Stimulated activated CD4-positive, alpha-beta T cell treated with anti-CD3 and anti-CD28 coated beads, Interleukin-1b, Interleukin-23, amount 100 ng/mL, for 24 hours (primary cell): ENCODE measurements around the gene CNKSR3.
A peak's percentile ranks its signal among the peaks of the same experiment; 100 is the strongest.
"Not testable (repeated sequence)": the region's sequence is repeated elsewhere in the genome, so short reads cannot be mapped to it uniquely, and the experiment has no call there.

ENCODE experiments used
- DNase-seq, 4 experiments: peaks; one replicate each; pipeline ENCODE4 v3.0.0-alpha.2; 2020; ENCODE audit warnings: low read depth in 4 of 4, low spot score in 1 of 4

Gene CNKSR3

GRCh38 chr6:154528310-154528915, 17.9 kb upstream of the CNKSR3 start:
- DNase-seq = no peak

- no peak for DNase-seq
Observed at GRCh38 chr6:154526996-154527395, 16.5 kb upstream of the CNKSR3 start.

DNA sequence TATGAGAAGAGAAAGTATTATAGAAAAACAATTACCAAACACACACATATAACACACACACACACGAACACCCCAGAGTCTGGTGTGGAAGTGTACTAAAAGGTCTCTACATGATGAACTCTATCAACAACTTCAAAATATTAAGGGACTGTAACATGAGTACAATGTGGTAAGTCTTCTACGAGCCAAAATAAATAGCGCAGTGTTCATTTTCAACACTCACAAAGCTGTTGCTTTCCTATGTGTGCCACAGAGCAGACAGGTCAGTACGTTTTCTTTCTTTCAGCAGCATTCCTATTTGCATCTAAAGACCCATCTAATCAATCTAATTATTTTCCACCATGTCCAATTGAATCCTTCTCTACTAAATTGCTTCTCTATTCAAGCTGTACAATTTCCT, 12.1 kb upstream of the CNKSR3 start:
- no peak for DNase-seq

GRCh38 chr6:154521412-154521811, 10.9 kb upstream of the CNKSR3 start:
- DNase-seq = no peak

DNA sequence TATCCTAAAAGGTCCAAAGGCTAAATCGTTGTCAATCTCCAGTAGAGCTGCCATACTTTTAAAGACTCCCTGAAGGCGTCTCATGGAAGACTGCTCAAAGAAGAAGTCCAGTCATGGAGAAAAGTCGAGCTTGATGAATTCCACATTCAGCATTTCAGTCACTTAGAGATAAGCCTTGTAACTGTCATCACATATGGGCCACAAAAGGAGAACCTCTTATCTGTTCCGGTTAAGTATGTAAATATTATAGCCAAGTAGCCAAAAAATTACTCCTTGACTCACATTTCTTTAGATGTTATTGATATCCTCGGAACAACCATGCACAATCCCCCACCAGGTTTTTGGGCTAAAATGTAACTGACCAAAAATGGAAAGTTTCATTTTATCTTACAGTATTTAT, 9.8 kb upstream of the CNKSR3 start:
- no peak for DNase-seq

GRCh38 chr6:154518396-154518795, 7.9 kb upstream of the CNKSR3 start:
- DNase-seq = no peak

GRCh38 chr6:154516276-154516675, 5.8 kb upstream of the CNKSR3 start:
- DNase-seq = no peak

GRCh38 chr6:154515826-154516225, 5.3 kb upstream of the CNKSR3 start:
- DNase-seq = no peak

DNA sequence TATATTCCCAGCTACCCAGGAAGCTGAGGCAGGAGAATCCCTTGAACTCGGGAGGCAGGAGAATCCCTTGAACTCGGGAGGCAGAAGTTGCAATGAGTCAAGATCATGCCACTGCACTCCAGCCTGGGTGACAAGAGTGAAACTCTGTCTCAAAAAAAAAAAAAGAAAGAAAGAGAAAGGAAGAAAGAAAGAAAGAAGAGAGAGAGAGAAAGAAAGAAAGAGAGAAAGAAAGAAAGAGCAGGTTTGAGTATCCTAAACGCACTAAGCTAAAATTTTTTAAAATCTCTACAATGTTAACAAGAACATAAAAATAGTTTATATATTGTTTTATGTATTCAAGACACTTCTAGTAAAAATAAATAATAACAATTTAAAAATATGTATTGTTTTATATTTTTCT, 4.6 kb upstream of the CNKSR3 start:
- not testable (repeated sequence) for DNase-seq

- no peak for DNase-seq
Observed at GRCh38 chr6:154514481-154514880, 4.0 kb upstream of the CNKSR3 start.

DNA sequence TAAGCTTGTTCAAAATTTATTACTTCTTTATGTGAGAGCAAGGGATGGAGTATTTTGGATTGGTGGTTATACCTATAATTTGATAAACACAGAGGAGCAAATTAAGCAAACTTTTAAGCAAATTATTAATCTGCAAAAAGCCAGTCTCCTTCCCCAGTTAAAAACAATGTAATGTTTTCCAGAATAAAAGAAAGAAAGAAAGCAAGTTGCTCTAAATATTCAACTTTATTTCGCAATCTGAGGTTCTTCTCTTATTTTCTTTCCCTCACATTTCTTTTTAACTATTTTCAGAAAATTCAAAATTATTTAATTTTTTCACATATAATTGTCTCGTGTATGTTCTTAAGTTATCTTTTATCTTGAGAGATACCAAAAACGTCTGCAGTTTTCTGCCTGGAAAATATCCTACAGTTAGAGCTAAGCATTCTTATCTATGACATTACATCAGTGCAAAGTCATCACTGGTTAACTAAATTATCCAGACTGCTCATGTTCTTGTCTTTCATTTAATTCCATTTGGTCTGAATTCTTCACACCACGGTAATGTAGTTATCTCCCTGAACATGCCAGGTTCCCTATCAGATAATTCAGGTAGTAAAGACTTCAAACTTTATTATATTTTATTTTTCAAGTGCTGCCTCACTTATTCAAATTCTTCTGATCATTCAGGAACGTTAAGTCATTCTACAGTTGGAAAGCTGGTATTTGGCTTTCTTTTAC, 3.3 kb upstream of the CNKSR3 start:
- no peak for DNase-seq

GRCh38 chr6:154512201-154512600, 1.7 kb upstream of the CNKSR3 start:
- no peak for DNase-seq

DNA sequence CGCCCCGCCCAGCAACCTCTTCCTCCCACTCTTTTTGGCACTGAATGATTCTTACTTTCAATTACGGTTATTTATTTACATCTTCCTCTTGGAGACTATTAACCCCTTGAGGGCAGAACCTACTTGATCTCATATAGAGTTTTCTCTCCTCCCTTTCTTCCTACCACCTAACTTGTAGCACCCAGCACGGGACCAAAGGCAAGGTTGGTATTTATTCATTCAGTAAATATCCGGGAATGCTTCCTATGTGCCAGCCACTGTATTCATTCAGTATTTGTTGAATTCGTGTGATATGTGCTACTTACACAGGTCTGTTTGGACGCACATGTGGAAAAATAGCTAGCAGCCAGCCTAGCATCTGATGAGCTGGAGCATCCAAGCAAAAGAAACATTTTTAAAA, 1.3 kb upstream of the CNKSR3 start:
- DNase-seq = no peak

GRCh38 chr6:154509421-154510143, 903 bp downstream of the CNKSR3 start:
- DNase-seq = peak in 1 of 4 experiments; percentile 0

DNA sequence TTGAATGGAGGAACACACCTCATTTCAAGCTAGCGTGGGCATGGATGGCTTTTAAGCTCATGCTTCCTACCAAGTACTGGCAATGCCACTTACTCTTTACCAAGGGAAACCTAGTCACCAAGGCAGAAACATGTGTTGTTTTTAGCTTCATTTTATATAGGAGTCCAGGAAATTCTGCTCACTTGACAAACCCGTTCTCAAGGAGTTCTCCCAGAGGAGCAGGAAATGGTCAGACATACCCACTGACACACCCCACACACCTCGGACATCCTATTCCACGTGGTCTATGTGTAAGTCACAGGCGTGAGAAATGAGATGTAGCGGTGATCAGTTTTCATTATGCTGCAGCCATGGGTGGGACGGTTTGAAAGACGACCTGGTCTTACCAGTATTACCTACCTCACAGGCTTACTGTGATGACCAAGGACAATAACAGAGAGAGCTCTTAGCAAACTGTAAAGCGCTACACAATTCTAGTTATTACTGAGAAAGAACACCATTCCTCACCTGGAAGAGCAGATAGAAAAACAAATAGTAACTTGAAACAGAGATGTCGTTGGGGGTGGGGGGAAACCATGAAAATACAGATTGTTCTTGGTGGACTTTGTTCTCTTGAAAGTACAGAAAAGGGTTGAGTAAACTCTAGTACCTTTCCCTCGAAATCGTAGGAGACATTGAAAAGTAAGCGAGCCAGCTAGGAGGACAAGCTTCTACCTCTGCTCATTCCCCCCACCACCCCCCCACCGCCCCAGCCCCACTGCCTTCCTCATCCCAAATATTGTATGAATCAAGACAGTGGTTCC, 1.7 kb downstream of the CNKSR3 start:
- no peak for DNase-seq

- no peak for DNase-seq
Observed at GRCh38 chr6:154506991-154507898, 3.2 kb downstream of the CNKSR3 start.

DNA sequence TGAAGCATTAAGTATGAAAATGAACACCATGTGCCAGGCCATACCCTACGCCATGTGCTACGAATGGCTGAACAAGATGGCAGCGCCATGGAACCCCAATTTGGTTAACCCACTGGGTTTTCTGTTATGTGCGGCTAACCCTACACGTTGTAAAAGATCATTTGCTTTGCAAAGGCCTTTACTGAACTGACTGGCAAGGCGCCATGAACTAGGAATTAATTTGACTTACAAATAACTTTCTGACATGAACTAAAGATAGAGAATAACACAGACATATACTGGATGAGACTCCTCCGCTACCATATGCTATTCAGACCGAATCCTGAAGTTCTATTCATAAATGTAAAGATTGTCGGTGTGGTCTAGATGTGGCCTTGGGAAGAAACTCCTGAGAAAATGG, 3.9 kb downstream of the CNKSR3 start:
- no peak for DNase-seq

GRCh38 chr6:154506108-154506507, 4.4 kb downstream of the CNKSR3 start:
- no peak for DNase-seq

DNA sequence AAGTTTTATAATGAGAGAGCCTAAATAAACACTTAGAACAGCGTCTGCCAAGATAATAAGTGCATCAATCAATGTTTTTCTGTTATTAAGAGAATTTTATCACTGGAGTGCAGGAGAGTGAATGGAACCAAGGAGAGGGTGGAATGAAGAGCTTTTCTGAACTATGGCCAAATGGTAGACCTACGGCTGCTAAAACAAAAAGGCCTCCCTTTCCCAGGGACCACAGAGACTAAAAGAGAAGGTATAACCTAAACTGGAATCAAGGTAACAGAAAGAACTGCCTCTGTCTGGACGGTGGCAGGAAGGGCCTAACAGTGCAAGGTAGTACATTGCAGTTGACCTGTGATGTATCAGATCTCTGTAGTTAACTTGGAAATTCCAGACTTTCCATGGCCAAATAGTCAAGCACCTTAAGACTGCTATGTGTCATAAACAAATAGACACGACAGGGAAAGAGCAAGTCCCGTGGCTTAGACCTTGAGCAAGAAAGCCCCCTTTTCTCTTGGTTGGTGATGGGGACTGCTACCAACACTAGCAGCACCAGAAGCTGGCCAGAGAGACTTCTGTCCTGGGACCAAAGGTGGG, 5.5 kb downstream of the CNKSR3 start:
- DNase-seq = no peak

GRCh38 chr6:154504102-154504501, 6.4 kb downstream of the CNKSR3 start:
- DNase-seq = no peak
